IMR-90 (cell line): ENCODE measurements around the gene IQSEC3. TPM values are rescaled to one million over a fixed set of nuclear protein-coding genes. Genes with fewer than 3 reads are reported as not detected.
A peak's percentile ranks its signal among the peaks of the same experiment; 100 is the strongest.
"Not testable (repeated sequence)": the region's sequence is repeated elsewhere in the genome, so short reads cannot be mapped to it uniquely, and the experiment has no call there.

Experiments used
- ATAC-seq: fragments of 200-7000 bp; cut with Tn5 transposase; 2 replicates; pipeline ENCODE4 v1.9.1; 2020; ENCODE audit warnings: low read depth, mild to moderate bottlenecking, moderate library complexity
- Bru-seq: library from RNA; stranded (reverse); fragments of 400-500 nt; gene quantifications from one replicate; lab custom pipeline; 2021; lab: Mats Ljungman, UMichigan
- BruChase-seq, 2 experiments: library from RNA; stranded (reverse); fragments of 400-500 nt; gene quantifications; one replicate each; lab custom pipeline; 2021; lab: Mats Ljungman, UMichigan
- BruUV-seq: library from RNA; stranded (reverse); fragments of 400-500 nt; replicated peaks from 2 replicates; lab custom pipeline; 2021; lab: Mats Ljungman, UMichigan
- CTCF ChIA-PET: fragments of 300-600 bp; formaldehyde crosslinking; extraction: SDS; loops from one replicate; lab custom pipeline; 2021; ENCODE audit warnings: antibody characterized with exemption; lab: Yijun Ruan, JAX
- POLR2A ChIA-PET: fragments of 300-600 bp; sonication (Branson Sonifier 250); formaldehyde crosslinking; loops from one replicate; lab custom pipeline; 2022; ENCODE audit warnings: antibody characterized with exemption; ENCODE audit not compliant: unreplicated experiment; lab: Charles Lee
- DNase-seq: peaks from one replicate; pipeline ENCODE4 v3.0.0; 2013
- H2AFZ ChIP-seq: replicated peaks from 2 replicates; pipeline ENCODE3; 2013; ENCODE audit warnings: low read length, mild to moderate bottlenecking; ENCODE audit not compliant: poor library complexity
- H2AK5ac ChIP-seq: 2 replicates; pipeline ENCODE4 v1.6.1; 2013; ENCODE audit warnings: low read depth, low read length, inconsistent platforms
- H2AK9ac ChIP-seq: replicated peaks from 2 replicates; pipeline ENCODE3; 2013; ENCODE audit warnings: mild to moderate bottlenecking, low read depth, low read length, moderate library complexity; ENCODE audit not compliant: poor library complexity
- H2BK120ac ChIP-seq: 2 replicates; pipeline ENCODE4 v1.6.1; 2013; ENCODE audit warnings: low read depth, low read length, inconsistent platforms
- H2BK15ac ChIP-seq: 3 replicates; pipeline ENCODE4 v1.6.1; 2013; ENCODE audit warnings: low read depth, low read length, inconsistent platforms
- H2BK20ac ChIP-seq: 2 replicates; pipeline ENCODE4 v1.6.1; 2013; ENCODE audit warnings: low read depth, mild to moderate bottlenecking, inconsistent platforms, low read length, moderate library complexity
- H2BK5ac ChIP-seq: 2 replicates; pipeline ENCODE4 v1.6.1; 2013; ENCODE audit warnings: mild to moderate bottlenecking, low read depth, low read length, inconsistent platforms; ENCODE audit not compliant: poor library complexity, severe bottlenecking
- H3K14ac ChIP-seq: replicated peaks from 2 replicates; pipeline ENCODE4 v1.6.1; 2013; ENCODE audit warnings: low read depth, low read length, inconsistent platforms
- H3K18ac ChIP-seq: 2 replicates; pipeline ENCODE4 v1.6.1; 2013; ENCODE audit warnings: low read depth, low read length, control low read depth
- H3K23ac ChIP-seq: 2 replicates; pipeline ENCODE4 v1.6.1; 2013; ENCODE audit warnings: low read depth, low read length, inconsistent platforms
- H3K27ac ChIP-seq: 2 replicates; pipeline ENCODE4 v1.5.1; 2013; ENCODE audit warnings: mild to moderate bottlenecking, control low read depth, low read length; ENCODE audit not compliant: insufficient read depth
- H3K27me3 ChIP-seq: 2 replicates; pipeline ENCODE4 v1.6.1; 2013; ENCODE audit warnings: low read length; ENCODE audit not compliant: control insufficient read depth, insufficient read depth
- H3K36me3 ChIP-seq: 2 replicates; pipeline ENCODE4 v1.6.1; 2013; ENCODE audit warnings: low read length, mixed read lengths; ENCODE audit not compliant: control insufficient read depth, insufficient read depth
- H3K4ac ChIP-seq: 2 replicates; pipeline ENCODE4 v1.6.1; 2013; ENCODE audit warnings: low read depth, low read length, inconsistent platforms
- H3K4me1 ChIP-seq: 2 replicates; pipeline ENCODE4 v1.6.1; 2013; ENCODE audit warnings: low read length, mixed read lengths; ENCODE audit not compliant: control insufficient read depth, insufficient read depth
- H3K4me2 ChIP-seq: 2 replicates; pipeline ENCODE4 v1.6.1; 2013; ENCODE audit warnings: low read depth, mild to moderate bottlenecking, control low read depth, low read length, moderate library complexity
- H3K4me3 ChIP-seq: 2 replicates; pipeline ENCODE4 v1.5.1; 2013; ENCODE audit warnings: low read depth, mild to moderate bottlenecking, control low read depth, low read length, moderate library complexity; ENCODE audit not compliant: insufficient read depth
- H3K56ac ChIP-seq: 2 replicates; pipeline ENCODE4 v1.6.1; 2013; ENCODE audit warnings: low read length, inconsistent platforms; ENCODE audit not compliant: insufficient read depth; ENCODE audit errors: extremely low read depth
- H3K79me1 ChIP-seq, 2 experiments: 2 replicates each; pipeline ENCODE4 v1.6.1; 2013; ENCODE audit warnings: low read length in 2 of 2, inconsistent platforms in 1 of 2, low read depth in 1 of 2
- H3K9ac ChIP-seq: 2 replicates; pipeline ENCODE4 v1.6.1; 2013; ENCODE audit warnings: low read depth, low read length, control low read depth
- H3K9me1 ChIP-seq: 2 replicates; pipeline ENCODE4 v1.6.1; 2013; ENCODE audit warnings: low read length, inconsistent platforms; ENCODE audit not compliant: insufficient read depth
- H3K9me3 ChIP-seq: 2 replicates; pipeline ENCODE4 v1.6.1; 2013; ENCODE audit warnings: low read length; ENCODE audit not compliant: control insufficient read depth, insufficient read depth
- H4K20me1 ChIP-seq: 2 replicates; pipeline ENCODE4 v1.6.1; 2013; ENCODE audit warnings: low read length, inconsistent platforms; ENCODE audit not compliant: insufficient read depth
- H4K5ac ChIP-seq: 2 replicates; pipeline ENCODE4 v1.6.1; 2013; ENCODE audit warnings: mild to moderate bottlenecking, low read depth, low read length, control low read depth
- H4K8ac ChIP-seq, 2 experiments: 2 replicates each; pipeline ENCODE4 v1.6.1; 2013; ENCODE audit warnings: low read depth in 2 of 2, low read length in 2 of 2, control low read depth in 1 of 2, inconsistent platforms in 1 of 2
- H4K91ac ChIP-seq: 2 replicates; pipeline ENCODE4 v1.6.1; 2013; ENCODE audit warnings: low read depth, low read length, inconsistent platforms; ENCODE audit not compliant: insufficient read depth
- WGBS, 2 experiments: methylation state at CpG; one replicate each; pipeline versions ENCODE4 v1.1.5 to v1.1.7; 2013; ENCODE audit warnings: missing lambda C conversion rate in 2 of 2; ENCODE audit not compliant: insufficient read length in 1 of 2; ENCODE audit errors: extremely low coverage in 2 of 2; 5-methylcytosine and 5-hydroxymethylcytosine counted together
- dilution Hi-C: fragments of 300-500 bp; cut with HindIII; formaldehyde crosslinking; loops from one replicate; pipeline ENCODE4 v1.14.3; 2018; ENCODE audit warnings: low sequenced_read_pairs; ENCODE audit not compliant: unreplicated experiment
- in situ Hi-C: fragments of 300-500 bp; cut with MboI; formaldehyde crosslinking; loops from 3 replicates; pipeline ENCODE4 v1.14.3; 2019; ENCODE audit warnings: low sequenced_read_pairs, inconsistent platforms, mixed read lengths
- intact Hi-C: fragments of 100-400 bp; cut with micrococcal nuclease; formaldehyde crosslinking; loops from 2 replicates; pipeline ENCODE4 v1.10.0; 2022
- long read RNA-seq: library from polyadenylated mRNA; unstranded; transcript quantifications from one replicate; pipeline ENCODE4 v2.0.0, GENCODE V29; 2021; ENCODE audit not compliant: unreplicated experiment
- polyA plus RNA-seq, 3 experiments: library from polyadenylated mRNA; depleted of rRNA; stranded (reverse); fragments of >200 nt; gene quantifications; 2 replicates each; pipeline ENCODE4 v1.2.3, GENCODE V29; 2012; ENCODE audit warnings: low replicate concordance in 1 of 3
- total RNA-seq: library from RNA; depleted of rRNA; stranded (reverse); fragments of >200 nt; gene quantifications from 2 replicates; pipeline ENCODE4 v1.2.3, GENCODE V29; 2012; rRNA removed

The IQSEC3 gene
- total RNA-seq, result not detected in 2 replicates
- polyA plus RNA-seq (2012; rRNA removed), result 0.10 TPM in 2 replicates
- 0.03 and 0.08 TPM in 2 replicates for polyA plus RNA-seq (2012; cell fraction: cytosol; rRNA removed)
- 0.92 and 1.2 TPM in 2 replicates for polyA plus RNA-seq (2012; cell fraction: nucleus; rRNA removed; ENCODE audit: low replicate concordance)
- Bru-seq, nascent RNA, result percentile 40 among the genes with signal in this experiment
- BruChase-seq, experiment 1, labeled RNA remaining after a 6-hour chase, result percentile 42 among the genes with signal in this experiment
- BruChase-seq, experiment 2, labeled RNA remaining after a 2-hour chase, result percentile 50 among the genes with signal in this experiment
- long read RNA-seq, partial matches to known transcripts, result 0 of 6 reads
- long read RNA-seq, other reads (novel, unspliced or antisense), result 6 of 6 reads

DNA sequence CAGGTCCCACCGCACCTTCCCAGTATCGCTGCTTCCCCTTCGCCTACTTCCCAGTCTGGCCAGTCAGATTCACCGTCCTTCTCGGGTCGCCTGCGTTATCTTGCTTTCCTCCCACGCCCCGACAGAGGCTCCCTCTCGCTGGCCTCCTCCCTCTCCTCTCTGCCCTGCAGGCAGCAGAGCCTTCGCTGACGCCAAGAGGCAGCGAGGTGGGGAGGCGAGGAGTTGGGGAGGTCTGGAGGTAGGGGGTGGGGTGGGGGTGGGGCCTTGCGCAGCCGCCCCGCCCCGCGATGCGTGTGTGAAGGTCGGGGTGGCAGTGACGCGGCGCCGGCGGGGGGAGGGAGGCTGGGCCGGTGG lies at the start of gene IQSEC3:
TSS of gene IQSEC3 (plus strand) at position 340 of the 354 bp plus-strand sequence. CDS start 116 bp downstream, outside the sequence.
- WGBS, 2 experiments, result no CpG with 5 or more reads among the region's 27 CpGs
- Histone ChIP-seq H3K18ac (peak within 1 kb of the TSS; percentile 49; the same call in 1 of the 2 replicates), H3K4me2 (peak within 1 kb of the TSS; percentile 72), H2BK5ac (peak within 1 kb of the TSS; percentile 83), H3K27ac (peak within 1 kb of the TSS; percentile 73), H3K4me3 (peak within 1 kb of the TSS; percentile 45), H2BK120ac (peak within 1 kb of the TSS; percentile 23; the same call in 1 of the 2 replicates), H3K9ac (peak within 1 kb of the TSS; percentile 54; the same call in 1 of the 2 replicates)
- H4K91ac ChIP-seq, H3K4ac ChIP-seq, POLR2A ChIA-PET, H4K5ac ChIP-seq, H3K9me3 ChIP-seq, H3K36me3 ChIP-seq, H3K27me3 ChIP-seq, H2BK15ac ChIP-seq, H4K20me1 ChIP-seq, BruUV-seq, H3K56ac ChIP-seq, H3K9me1 ChIP-seq, H2AK5ac ChIP-seq, H2AK9ac ChIP-seq, in situ Hi-C loops, CTCF ChIA-PET, H3K4me1 ChIP-seq, H3K79me1 ChIP-seq, H3K14ac ChIP-seq, H2AFZ ChIP-seq, H3K23ac ChIP-seq, dilution Hi-C loops, intact Hi-C loops, H2BK20ac ChIP-seq, H4K8ac ChIP-seq, DNase-seq: not testable (repeated sequence)
- peak; percentile 64 for ATAC-seq

DNA sequence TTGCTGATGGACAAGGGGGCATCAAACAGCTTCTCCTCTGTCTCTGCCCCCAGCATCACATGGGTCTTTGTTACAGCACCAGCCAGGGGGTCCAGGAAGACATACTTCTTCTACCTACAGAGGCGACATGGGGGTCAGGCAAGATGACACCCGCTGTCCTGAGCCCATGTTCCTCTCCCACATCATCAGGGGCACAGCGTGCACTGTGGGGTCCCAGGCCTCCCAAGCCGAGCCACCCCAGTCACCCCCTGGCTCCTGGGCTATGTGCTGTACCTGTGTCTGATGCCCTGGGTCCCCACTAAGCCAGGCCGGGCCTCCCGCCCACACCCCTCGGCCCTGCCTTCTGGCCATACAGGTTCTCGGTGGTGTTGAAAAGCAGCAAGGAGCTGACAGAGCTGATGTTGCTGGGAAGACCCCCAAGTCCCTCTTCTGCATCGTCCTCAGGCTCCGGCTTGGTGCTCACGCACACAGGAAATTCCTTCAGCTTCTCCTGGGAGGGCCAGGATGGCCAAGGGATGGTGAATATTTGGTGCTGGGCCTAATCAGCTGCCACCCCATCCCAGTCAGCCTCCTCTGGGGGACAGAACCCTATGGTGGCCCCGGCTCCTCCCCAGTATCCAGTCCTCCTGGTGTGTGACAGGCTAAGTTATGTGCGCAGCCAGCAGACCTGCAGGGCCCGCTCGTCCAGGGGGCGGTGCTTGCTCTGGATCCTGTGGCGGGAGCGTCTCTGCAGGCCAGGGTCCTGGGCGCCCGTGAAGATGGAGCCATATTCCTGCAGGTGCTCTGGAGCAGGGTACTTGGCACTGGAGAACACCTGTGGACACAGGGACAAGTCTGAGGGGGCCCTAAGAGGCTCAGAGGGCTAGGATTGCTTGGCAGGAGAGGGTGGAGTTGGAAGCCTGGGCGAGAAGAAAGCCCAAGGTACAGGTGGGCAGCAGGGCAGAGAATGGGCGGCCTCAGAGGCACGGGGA lies 48.9 kb upstream of the IQSEC3 start:
- H3K9me3 ChIP-seq, H3K27me3 ChIP-seq, POLR2A ChIA-PET, H3K27ac ChIP-seq, H3K18ac ChIP-seq, H3K56ac ChIP-seq, BruUV-seq, H2BK20ac ChIP-seq, H2AFZ ChIP-seq, H2AK5ac ChIP-seq, H2AK9ac ChIP-seq, in situ Hi-C loops, H3K9ac ChIP-seq, CTCF ChIA-PET, H3K14ac ChIP-seq, ATAC-seq, H4K20me1 ChIP-seq, H2BK5ac ChIP-seq, H3K4me3 ChIP-seq, H3K23ac ChIP-seq, dilution Hi-C loops, DNase-seq, H3K4ac ChIP-seq, H4K8ac ChIP-seq, H3K4me1 ChIP-seq, H2BK120ac ChIP-seq, intact Hi-C loops, H4K91ac ChIP-seq, H2BK15ac ChIP-seq, H3K4me2 ChIP-seq, H4K5ac ChIP-seq, H3K9me1 ChIP-seq: not testable (repeated sequence)
- WGBS, 2 experiments, result no CpG with 5 or more reads among the region's 23 CpGs
- peaks cover 24% of the 10 kb centered on the region for H3K36me3 ChIP-seq
- H3K79me1 ChIP-seq, result peaks cover 13 to 20% of the 10 kb centered on the region in 2 experiments
